ENCODE data around the gene PNMT.

Gene PNMT

GRCh38 chr17:39634384-39634871 is 33.8 kb upstream of the PNMT start:
- peak; percentile 37 for DNase-seq

GRCh38 chr17:39635614-39636176 is 32.6 kb upstream of the PNMT start:
- no peak for DNase-seq

DNA sequence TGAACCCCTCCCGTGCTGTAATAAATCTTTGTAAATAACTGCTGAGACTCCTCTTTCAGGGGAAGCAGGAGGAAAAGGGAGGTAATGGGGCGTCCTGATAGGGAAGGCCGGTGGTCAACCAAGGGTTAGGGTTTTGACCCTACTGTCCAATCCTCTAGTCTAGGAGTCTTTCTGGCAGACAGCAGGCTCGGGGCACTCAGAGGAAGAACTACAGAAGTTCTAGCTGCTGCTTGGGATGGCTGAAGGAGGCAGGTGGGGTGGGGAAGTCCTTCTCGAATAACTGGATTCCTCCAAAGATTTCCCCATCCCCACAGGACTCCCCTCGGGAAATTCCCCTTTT is 31.7 kb upstream of the PNMT start:
- no peak for DNase-seq

DNA sequence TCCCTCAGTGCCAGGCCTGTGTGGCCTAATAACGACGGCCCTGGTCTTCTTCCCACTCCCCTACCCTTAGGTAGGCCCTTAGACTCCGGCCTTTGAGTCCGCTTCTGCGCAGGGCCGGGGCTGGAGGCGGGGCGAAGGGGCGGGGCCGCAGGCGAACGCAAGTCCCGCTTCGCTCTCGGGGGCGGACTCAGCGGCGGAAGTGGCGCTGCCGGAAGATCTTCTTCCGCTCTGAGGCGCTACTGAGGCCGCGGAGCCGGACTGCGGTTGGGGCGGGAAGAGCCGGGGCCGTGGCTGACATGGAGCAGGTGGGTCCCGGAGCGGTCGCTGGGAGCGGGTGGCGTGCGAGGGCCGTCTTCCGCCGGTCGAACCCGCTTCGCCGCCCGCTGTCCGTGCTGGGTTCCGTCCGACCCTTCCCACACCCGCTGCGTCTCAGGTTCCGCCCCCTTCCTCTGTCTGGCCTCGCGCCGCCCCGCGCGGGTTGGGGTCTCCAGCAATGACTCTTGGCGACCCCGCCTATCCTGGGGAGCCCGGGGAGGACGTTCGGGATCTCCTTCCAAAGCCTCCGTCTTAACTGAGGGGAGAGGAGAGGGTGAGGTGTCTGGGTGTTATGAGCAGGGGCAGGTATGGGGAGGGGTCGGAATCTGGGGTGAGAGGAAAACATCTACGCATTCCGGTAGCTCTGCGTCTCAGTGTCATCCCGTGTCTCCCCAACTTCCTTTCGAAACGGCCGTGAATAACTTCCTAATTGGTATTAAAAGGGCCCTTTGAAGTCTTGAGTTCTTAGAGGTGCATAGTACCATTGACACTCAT is 31.1 kb upstream of the PNMT start, which contains the start of gene STARD3:
TSS of gene STARD3 (plus strand) at position 218 of the 810 bp plus-strand sequence. CDS start 16,388 bp downstream, outside the sequence.
- peak; percentile 76 for DNase-seq

- DNase-seq: no peak
These were observed 29.9 kb upstream of the PNMT start for GRCh38 chr17:39638317-39638716.

- no peak for DNase-seq
These were observed 29.2 kb upstream of the PNMT start for GRCh38 chr17:39639043-39639442.

DNA sequence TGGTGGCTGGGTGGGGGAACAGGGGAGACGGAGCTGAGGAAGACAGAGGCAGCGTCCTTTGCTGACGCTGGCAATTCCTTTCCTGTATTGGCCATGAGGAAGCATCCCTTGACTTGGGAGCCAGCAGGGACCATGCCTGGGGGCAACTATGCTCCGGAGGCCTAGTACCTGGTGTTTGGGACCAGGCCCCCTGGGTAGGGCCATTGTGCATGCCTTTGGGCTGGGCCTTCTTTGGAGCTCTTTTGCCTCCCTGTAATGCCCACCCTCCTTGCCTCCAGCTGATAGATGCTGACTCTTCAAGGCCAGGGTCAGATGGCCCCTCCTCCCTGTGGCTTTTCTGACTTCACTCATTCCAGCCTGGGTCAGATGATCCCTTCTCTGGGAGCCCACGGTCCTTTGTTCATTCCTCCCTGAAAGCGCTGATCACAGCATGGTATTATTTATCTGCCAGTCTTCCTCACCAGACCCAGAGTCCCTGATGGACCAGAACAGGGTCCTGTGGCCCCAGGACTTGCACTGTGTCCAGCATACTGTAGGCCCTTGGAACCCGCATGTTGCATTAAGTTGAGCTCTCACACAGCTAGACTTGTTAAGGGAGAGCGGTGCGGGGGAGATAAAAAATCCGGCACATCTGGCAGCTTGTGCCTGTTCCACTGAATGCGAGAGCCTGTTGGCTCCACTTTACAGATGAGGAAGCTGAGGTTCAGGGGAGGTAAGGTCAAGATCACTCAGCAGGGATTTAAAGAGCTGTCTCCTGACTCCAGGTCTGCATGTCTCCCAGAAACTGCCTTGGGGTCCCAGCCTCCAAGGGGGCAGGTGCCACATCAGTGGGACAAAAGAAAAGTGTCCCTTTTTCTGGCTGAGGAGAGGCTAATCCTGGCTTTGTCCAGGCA is 28.4 kb upstream of the PNMT start:
- no peak for DNase-seq

GRCh38 chr17:39640591-39641031 is 27.6 kb upstream of the PNMT start:
- no peak for DNase-seq

DNA sequence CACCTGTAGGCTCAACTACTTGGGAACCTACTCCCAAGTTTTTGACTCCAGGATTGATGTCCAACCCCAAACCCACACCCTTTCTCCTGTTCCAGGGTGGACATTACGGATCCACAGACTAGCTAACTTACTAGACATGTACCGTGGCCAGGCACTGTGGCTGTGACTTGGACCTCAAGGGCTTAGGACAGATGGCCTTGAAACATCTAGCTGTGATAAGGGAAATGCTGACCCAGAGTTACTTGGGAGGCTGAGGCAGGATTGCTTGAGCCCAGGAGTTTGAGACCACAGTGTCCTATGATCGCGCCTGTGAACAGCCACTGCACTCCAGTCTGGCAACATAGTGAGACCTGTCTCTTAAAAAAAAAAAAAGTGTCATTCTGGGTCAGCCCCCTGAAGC is 27.2 kb upstream of the PNMT start:
- DNase-seq: no peak

DNA sequence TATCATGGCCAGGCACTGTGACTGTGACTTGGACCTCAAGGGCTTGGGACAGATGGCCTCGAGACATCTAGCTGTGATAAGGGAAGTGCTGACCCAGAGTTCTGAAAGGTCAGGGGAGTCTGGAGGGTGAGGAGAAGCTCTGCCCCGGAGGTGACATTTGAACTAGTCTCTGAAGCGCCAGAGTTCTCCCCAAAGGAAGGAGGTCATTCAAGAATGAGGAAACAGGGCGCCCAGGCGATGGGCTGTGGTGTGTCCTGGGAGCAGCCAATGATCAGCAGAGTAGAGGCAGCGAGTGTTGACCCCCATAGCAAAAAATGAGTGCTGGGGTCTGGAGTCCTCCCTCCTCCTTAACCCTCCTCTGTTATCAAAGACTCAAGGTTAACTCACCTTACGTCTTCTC is 26.4 kb upstream of the PNMT start:
- no peak for DNase-seq

DNA sequence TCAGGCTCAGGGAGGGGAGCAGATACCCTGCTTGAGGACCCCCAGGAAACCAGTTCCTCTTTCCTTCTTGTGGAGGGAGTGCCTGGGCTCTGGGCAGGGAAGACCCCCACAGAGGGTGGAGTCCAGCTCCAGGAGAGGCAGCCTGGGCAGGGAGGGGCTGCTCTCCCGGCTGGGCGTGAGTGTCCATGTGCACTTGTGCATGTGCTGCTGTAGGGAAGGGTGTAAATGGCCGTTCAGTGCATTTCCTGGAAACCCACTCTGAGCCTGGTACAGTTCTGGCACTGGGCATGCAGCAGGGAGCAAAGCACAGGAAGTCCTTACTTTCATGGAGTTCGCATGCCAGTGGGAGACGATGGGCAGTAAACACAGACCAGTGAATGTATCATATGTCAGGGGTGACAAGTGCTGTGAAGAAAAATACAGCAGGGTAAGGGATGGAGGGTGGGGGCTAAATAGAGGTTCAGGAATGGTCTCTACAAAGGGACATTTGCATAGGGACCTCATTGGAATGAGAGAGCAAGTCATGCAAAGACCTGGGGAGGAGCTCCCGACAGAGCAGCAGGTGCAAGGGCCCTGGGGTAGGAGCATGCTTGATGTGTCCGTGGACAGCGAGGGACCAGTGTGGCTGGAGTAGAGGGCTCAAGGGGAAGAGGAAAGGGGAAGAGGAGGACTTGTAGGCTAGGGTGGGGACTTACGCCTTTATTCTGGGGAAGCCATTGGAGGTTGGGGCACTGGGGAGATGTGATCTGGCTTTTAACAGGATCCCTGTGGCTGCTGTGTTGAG is 25.8 kb upstream of the PNMT start:
- DNase-seq: no peak

DNA sequence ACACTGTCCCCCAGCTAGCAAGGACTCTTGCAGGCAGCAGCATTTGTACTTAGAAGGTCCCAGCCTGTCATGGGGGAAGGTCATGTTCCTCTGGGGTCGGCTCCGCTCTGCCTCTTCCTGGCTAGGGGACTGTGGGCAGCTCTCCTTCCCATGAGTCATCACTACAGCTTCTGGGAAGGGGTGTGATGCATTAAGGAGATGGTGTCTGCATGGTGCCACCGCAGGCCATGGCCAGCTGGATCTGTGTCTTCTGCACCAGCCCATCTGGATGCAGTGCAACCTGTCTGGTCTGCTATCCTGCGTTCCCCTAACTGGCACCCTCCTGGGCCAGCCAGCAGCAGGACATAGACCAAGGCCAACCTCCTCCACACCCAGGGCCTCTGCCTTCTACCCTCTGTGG is 25.0 kb upstream of the PNMT start:
- no peak for DNase-seq

GRCh38 chr17:39647256-39647655 is 21.0 kb upstream of the PNMT start:
- no peak for DNase-seq

DNA sequence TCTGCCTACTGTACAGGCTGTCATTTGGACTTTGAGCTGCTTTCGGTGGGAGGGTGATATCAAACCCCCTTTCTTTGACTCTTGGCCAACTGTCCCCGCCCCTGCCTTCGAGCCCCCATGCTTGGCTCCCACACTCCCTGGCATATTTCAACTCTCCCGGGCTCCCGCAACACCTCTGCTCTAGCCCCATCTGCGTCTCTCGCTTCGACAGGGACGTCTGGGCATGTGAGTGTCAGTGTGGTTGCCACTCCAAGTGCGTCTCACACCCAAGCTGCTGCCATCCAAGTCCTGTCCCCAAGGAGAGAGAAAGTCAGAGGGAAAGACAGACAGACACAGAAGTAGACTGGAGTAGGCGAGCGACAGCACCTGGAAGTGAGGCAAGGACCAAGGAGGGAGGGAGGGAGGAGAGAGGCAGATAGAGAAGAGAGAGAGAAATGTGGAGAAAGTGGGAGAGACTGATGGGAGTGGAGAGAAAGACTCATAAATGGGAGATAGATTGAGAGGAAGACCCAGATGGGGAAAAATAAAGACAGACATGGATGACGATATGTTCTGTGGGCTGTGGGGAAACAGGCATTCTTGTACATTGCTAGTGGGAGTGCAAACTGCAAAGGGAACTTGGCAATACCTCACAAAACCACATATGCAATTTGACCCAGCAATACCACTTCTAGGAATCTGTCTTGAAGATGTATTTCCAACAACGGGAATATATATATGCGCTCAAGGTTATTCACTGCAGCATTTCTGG is 19.5 kb upstream of the PNMT start:
- DNase-seq: no peak

GRCh38 chr17:39650121-39650579 is 18.1 kb upstream of the PNMT start:
- no peak for DNase-seq

DNA sequence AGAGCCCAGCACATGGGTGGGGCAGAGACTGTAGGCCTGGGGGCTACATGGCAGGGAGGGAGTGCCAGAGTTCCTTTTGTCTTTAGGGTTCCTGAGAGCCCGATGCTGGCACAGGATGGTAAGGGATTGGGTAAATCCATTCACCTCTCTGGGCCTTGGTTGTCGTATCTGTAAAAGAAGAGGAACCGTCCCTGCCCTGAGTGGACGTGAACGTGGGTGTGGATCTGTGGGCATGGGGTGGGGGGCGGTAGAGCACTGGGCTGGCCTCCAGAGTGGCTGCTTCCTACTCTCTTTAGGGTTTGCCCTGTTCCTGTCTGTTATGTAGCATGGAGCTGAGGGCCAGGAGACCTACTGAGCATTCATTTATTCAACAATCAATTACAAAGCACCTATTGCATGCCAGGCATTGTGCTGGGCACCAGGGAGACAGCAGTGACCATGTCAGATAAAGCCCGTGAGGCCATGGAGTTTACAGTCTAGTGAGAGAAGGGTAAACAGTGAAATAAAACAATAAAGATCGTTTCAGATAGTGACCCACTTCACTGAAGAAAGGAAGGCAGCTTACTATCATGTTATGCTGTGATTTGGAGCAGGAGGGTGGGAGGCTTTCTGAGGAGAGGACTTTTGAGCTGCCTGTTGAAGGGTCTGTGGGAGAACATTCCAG is 16.2 kb upstream of the PNMT start:
- DNase-seq: no peak

DNA sequence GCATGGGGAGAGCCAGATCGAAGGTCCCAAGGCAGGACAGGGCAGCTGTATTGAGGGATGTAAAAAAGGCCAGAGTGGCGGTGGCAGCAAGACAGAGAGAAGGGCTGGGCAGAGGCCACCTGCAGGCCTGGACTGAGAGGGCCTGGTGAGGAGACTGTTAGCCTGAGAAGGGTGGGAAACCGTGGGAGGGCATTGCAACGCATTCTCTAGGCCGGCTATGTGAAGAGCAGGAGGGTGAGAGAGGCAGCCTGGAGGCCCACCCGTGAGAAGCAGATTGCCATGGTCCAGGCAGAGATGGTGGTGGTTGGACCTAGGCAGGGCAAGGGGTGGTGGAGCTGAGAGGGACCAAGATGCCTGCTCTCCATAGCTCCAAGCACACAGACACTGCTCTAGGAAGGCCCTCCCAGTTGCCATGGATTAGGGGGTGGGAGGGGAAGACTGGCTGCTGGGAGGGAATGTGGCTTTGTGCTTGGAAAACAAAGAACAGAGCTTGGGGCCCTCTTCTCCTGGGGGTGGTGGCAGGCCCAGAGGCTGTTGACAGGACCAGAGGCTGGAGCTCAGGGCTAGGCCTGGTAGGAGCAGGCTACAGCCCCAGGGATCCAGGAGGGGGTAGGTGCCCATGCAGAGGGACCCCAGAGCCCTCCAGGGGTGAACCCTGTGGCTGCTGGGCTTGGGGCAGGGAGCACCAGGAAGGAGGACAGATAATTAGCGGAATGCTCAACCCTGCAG is 15.5 kb upstream of the PNMT start:
- no peak for DNase-seq

GRCh38 chr17:39653316-39653661 is 15.0 kb upstream of the PNMT start:
- no peak for DNase-seq

- DNase-seq: no peak
These were observed 14.5 kb upstream of the PNMT start for GRCh38 chr17:39653662-39654331.

GRCh38 chr17:39655105-39655504 is 13.1 kb upstream of the PNMT start:
- no peak for DNase-seq
